ENCODE results near the gene TDRD7. TPM values are rescaled to one million over a fixed set of nuclear protein-coding genes. Genes with fewer than 3 reads are reported as not detected.

Gene TDRD7
- total RNA-seq, 3 donors from 2014 or later = 31.1 to 36.6 (median 33.4) TPM

DNA sequence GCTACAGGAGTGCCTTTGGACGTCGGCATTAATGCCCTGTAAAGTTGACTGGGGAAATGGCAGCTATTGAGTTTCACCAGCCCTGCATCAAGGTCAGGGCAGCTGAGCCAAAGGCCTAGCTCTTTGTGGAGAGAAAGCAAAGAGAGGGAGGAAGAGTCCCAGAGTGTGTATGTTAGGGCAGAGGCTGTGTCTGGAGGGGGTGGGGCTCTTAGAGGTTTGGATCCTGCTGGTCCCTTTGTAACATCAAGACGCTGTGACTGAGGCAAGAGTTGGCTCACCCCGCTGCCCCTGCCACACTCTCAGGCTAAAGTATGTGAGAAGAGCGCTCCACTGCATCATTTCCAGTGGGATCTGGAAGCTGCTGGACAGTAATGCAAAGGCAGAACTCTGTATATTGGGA is 123.9 kb downstream of the TDRD7 start:
- no peak for ATAC-seq
- no peak overlapping the region for H3K4me3 ChIP-seq
- no peaks in the 10 kb centered on the region for H3K9me3 ChIP-seq
- DNase-seq = no peak
- no peaks in the 10 kb centered on the region for H3K36me3 ChIP-seq (ENCODE audit: low read depth)
- intact Hi-C loops (cut with DNase I, micrococcal nuclease) = no loop called here
- H3K4me1 ChIP-seq (ENCODE audit: low read depth) = no peaks in the 10 kb centered on the region
- TF ChIP-seq, protein P1, sequence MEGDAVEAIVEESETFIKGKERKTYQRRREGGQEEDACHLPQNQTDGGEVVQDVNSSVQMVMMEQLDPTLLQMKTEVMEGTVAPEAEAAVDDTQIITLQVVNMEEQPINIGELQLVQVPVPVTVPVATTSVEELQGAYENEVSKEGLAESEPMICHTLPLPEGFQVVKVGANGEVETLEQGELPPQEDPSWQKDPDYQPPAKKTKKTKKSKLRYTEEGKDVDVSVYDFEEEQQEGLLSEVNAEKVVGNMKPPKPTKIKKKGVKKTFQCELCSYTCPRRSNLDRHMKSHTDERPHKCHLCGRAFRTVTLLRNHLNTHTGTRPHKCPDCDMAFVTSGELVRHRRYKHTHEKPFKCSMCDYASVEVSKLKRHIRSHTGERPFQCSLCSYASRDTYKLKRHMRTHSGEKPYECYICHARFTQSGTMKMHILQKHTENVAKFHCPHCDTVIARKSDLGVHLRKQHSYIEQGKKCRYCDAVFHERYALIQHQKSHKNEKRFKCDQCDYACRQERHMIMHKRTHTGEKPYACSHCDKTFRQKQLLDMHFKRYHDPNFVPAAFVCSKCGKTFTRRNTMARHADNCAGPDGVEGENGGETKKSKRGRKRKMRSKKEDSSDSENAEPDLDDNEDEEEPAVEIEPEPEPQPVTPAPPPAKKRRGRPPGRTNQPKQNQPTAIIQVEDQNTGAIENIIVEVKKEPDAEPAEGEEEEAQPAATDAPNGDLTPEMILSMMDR (IDR thresholded peaks at IDR 0.05) = no peak

DNA sequence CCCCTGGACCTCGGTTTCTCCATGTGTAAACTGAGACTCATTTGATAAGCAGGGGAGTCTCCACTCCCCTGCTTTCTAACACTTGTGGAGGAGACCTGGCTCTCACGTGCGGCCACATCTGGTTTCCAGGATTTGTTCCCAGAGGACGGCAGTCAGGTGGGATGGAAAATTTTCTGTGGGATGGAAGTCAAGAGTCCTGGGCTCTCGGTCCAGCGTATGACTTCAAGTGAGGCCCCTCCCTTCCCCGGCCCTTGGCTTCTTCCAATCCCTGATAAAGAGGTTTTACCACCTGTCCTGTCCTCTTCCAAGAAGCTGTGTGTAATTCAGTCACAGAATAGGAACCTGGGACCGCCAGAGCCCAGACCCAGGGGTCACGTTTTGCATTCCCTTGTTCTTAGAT is 124.6 kb downstream of the TDRD7 start:
- DNase-seq (no peak), ATAC-seq (no peak)
- Histone ChIP-seq H3K9me3 (no peaks in the 10 kb centered on the region), H3K36me3 (ENCODE audit: low read depth) (no peaks in the 10 kb centered on the region), H3K4me3 (no peak overlapping the region), H3K4me1 (ENCODE audit: low read depth) (no peaks in the 10 kb centered on the region)
- TF ChIP-seq, protein P1 (IDR thresholded peaks at IDR 0.05) = no peak
- intact Hi-C loops (cut with DNase I, micrococcal nuclease) = no loop called here

DNA sequence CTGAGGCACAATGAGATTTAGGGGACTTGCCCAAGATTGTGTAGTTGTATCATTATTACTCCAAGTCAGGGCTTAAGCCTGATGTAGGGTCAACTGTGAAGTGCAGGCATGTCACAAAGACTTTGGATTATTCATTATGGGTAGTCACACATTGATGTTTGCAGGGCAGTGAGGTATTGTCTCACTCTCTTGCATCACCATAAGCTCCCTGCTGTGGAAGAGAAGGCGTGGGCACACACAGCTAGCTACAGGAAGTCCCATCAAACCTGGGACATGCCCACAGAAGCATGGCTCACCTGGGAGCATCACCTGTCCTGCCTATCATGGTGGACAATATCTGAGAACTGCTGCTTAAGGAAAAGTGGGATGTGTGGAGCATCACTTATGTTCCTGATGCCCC is 131.7 kb downstream of the TDRD7 start:
- H3K36me3 ChIP-seq (ENCODE audit: low read depth) = no peaks in the 10 kb centered on the region
- ATAC-seq = no peak
- H3K4me3 ChIP-seq = no peak overlapping the region
- intact Hi-C loops (cut with DNase I, micrococcal nuclease) = no loop called here
- H3K4me1 ChIP-seq (ENCODE audit: low read depth) = no peaks in the 10 kb centered on the region
- no peaks in the 10 kb centered on the region for H3K9me3 ChIP-seq
- no peak for DNase-seq
- TF ChIP-seq, protein P1 (IDR thresholded peaks at IDR 0.05) = no peak

DNA sequence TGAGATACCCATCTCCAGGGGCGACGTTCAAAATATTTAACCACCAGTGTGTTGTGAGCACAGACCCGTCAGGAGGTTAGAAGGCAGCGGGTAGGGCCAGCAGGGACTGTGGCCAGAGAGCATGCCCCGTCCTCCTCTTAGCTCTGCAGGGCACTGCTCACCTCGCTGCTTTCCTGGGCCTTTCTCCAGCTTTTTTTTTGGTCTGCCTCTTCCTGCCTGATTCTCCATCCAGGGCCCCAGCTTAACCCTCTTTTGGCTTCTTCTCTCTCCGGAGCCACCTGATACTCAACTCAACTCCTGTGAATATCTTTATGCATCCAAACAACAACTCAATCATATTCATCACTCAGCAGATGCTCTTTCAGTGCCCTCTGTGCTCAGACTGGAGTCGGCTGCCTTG is 133.6 kb downstream of the TDRD7 start:
- no peak for DNase-seq
- ATAC-seq = no peak
- no peaks in the 10 kb centered on the region for H3K4me1 ChIP-seq (ENCODE audit: low read depth)
- H3K36me3 ChIP-seq (ENCODE audit: low read depth) = no peaks in the 10 kb centered on the region
- H3K4me3 ChIP-seq = no peak overlapping the region
- no peaks in the 10 kb centered on the region for H3K9me3 ChIP-seq
- intact Hi-C loops (cut with DNase I, micrococcal nuclease) = no loop called here
- TF ChIP-seq, protein P1 (IDR thresholded peaks at IDR 0.05) = no peak

Small RNA genes lying within 50 kb of the gene (microRNA-seq; reads per million reads assigned to microRNA genes)
- not detected for gene MIR1302-8

Other genes with a start within 250 kb of the TDRD7 start
- 1 to 10 TPM; 5.0 to 5.6 (median 5.1) TPM for gene CCDC180, start 104.4 kb upstream of the TDRD7 start, total RNA-seq
- 10 to 100 TPM in 1 of 3 donors, 1 to 10 TPM in 2; 2.6 to 36.0 (median 3.9) TPM for gene TMOD1, start 89.6 kb downstream of the TDRD7 start, total RNA-seq
- gene TSTD2, start 221.3 kb downstream of the TDRD7 start, total RNA-seq = 10 to 100 TPM; 18.8 to 28.2 (median 26.6) TPM
- 10 to 100 TPM; 29.0 to 37.0 (median 36.9) TPM for gene NCBP1, start 221.7 kb downstream of the TDRD7 start, total RNA-seq

Measured in mucosa of descending colon (tissue), 3 donors.